ENCODE measurements around the gene SYNGR3. TPM values are rescaled to one million over a fixed set of nuclear protein-coding genes. Genes with fewer than 3 reads are reported as not detected.

SYNGR3 gene
- total and polyA plus RNA-seq, 5 donors from 2014 or later: 0.82 to 3.2 (median 1.4) TPM; not detected in 1

DNA sequence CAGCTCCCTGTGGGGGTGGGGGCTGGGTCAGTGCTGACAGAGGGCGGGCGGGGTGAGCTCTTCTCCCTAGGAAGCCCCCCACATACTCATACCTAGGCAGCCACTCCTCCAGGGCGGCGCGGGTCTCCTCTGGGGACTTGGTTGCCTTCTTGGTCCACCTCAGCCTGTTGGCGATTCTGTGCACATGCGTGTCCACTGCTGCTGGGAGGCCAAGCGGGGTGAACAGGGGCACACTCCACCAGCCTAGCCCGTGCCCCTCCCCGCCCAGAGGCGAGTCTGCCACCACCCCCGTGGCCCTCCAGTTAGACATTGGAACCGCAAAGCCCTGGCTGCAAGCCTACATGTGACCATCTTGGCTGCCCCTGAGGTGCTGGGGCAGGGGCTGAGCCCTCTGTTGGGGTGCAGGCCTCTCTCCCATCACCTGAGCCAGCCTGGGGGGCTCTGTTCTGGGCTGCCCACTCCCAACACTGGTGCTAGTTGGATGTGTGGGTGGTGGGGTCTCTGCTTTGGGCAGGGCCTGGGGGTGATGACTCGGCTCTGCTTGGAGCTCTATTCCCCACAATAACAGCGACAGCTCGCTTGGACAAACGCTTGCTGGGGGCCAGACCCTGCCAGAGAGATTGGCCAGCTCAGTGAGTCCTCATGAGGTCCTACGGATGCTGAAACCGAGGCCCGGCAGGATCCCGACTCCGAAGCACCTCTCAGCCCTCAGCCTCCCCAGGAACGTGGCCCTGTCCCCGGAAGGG is 50.4 kb downstream of the SYNGR3 start:
- H3K27me3 ChIP-seq (ENCODE audit: control insufficient read depth, insufficient read depth, low read length): no peaks in the 10 kb centered on the region
- no peaks in the 10 kb centered on the region for H3K36me3 Mint-ChIP-seq
- H3K36me3 ChIP-seq (ENCODE audit: control insufficient read depth, insufficient read depth, low read length): no peaks in the 10 kb centered on the region

DNA sequence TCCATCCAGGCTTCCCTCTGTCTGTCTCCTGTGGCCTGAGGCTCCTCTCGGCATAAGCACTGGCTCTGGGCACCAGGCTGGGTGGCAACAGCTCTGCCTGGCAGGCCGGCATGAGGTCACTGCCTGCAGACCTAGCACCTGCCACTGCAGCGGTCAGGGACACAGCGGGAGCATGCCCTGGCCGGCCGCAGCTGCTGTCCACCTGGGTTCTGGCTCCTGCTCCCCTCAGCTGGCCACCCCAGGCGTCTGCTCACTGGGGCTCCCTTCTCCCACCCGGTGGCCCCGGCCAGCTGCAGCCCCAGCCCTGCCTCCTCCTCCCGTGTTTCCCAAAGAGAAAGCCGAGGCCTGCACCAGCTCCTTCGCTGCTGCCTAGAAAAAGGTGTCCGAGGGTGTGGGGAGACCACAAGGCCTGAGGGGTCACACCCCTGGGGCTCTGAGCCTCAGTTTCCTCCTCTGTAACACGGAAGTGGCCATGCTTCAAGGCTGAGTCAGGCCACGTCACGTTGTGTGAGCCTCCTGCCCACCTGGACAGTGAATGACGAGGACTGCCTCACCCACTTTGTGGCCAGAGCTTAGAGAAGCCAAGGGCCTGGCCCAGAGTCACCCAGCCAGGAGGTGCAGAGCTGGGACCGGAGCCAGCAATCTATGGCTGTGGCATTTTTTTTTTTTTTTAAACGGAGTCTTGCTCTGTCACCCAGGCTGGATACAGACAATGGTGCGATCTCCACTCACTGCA is 51.2 kb downstream of the SYNGR3 start:
- no peaks in the 10 kb centered on the region for H3K27me3 Mint-ChIP-seq
- H3K36me3 Mint-ChIP-seq: no peaks in the 10 kb centered on the region
- Histone ChIP-seq H3K9me3 (ENCODE audit: control insufficient read depth in 2 of 2, low read length in 2 of 2) (no peaks in the 10 kb centered on the region), H3K27ac (ENCODE audit: insufficient read depth, low read length, poor library complexity, severe bottlenecking) (no peak overlapping the region), H3K27me3 (ENCODE audit: control insufficient read depth, insufficient read depth, low read length) (no peaks in the 10 kb centered on the region), H3K36me3 (ENCODE audit: control insufficient read depth, insufficient read depth, low read length) (no peaks in the 10 kb centered on the region), H3K4me1 (ENCODE audit: control insufficient read depth, insufficient read depth, low read length, poor library complexity, severe bottlenecking) (no peaks in the 10 kb centered on the region), H3K4me3 (ENCODE audit: low read depth, low read length) (no peak overlapping the region)
- ATAC-seq (ENCODE audit: low read depth in 2 of 2) (no peak), DNase-seq (no peak)
- no peak overlapping the region for H3K4me3 Mint-ChIP-seq
- no peak overlapping the region for H3K27ac Mint-ChIP-seq
- H3K4me1 Mint-ChIP-seq: peaks cover 0 to 2% (median 0%) of the 10 kb centered on the region in 4 donors
- no peaks in the 10 kb centered on the region for H3K9me3 Mint-ChIP-seq

More for the DNA sequence above, 50.4 kb downstream of the SYNGR3 start:
- Histone ChIP-seq H3K4me3 (ENCODE audit: low read depth, low read length) (no peak overlapping the region), H3K9me3 (ENCODE audit: control insufficient read depth in 2 of 2, low read length in 2 of 2) (no peaks in the 10 kb centered on the region), H3K27ac (ENCODE audit: insufficient read depth, low read length, poor library complexity, severe bottlenecking) (no peak overlapping the region), H3K4me1 (ENCODE audit: control insufficient read depth, insufficient read depth, low read length, poor library complexity, severe bottlenecking) (no peaks in the 10 kb centered on the region)
- Mint-ChIP-seq H3K4me3 (no peak overlapping the region), H3K4me1 (no peaks in the 10 kb centered on the region), H3K9me3 (no peaks in the 10 kb centered on the region), H3K27ac (no peak overlapping the region), H3K27me3 (no peaks in the 10 kb centered on the region)
- DNase-seq (no peak), ATAC-seq (ENCODE audit: low read depth in 2 of 2) (no peak)

DNA sequence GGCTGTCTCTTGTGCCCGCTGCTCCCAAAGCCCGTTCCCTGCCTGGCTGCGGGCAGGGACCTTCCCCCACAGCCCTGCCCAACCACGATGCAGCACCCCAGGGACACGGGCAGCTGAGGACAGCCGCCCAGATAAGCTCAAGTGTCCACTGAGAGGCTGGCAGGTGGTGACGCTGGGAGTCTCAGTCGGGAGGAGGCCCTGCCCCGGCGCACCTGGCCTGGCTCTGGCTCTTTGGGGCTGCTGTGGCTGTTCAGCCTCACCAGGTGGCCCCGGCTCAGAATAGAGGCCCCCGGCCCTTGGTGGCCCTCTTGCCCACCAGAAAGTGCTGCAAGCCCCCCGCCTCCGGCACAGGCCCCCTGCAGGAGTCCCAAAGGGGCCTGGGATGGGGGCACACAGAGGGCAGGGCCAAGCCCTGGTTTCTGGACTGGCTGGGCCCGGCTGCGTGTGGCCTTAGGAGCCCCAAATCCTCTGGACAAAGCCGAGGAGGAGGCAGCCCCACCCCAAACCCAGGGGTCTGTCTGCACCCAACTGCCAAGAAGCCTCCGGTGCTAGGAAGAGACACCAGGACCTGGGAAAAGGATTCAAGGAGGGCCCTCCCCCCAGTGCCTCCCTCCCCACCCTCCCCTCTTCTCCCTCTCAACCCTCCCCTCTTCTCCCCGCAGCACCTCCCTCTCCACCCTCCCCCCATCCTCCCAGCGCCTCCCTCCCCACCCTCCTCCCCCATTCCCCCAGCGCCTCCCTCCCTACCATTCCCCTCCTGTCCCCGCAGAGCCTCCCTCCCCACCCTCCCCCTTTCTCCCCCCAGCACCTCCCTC is 52.6 kb downstream of the SYNGR3 start:
- DNase-seq (no peak), ATAC-seq (ENCODE audit: low read depth in 2 of 2) (no peak)
- H3K36me3 ChIP-seq (ENCODE audit: control insufficient read depth, insufficient read depth, low read length): no peaks in the 10 kb centered on the region
- no peak overlapping the region for H3K4me3 ChIP-seq (ENCODE audit: low read depth, low read length)
- no peaks in the 10 kb centered on the region for H3K27me3 Mint-ChIP-seq
- H3K4me3 Mint-ChIP-seq: no peak overlapping the region
- no peak overlapping the region for H3K27ac ChIP-seq (ENCODE audit: insufficient read depth, low read length, poor library complexity, severe bottlenecking)
- no peaks in the 10 kb centered on the region for H3K36me3 Mint-ChIP-seq
- H3K4me1 ChIP-seq (ENCODE audit: control insufficient read depth, insufficient read depth, low read length, poor library complexity, severe bottlenecking): peaks cover 8% of the 10 kb centered on the region
- no peaks in the 10 kb centered on the region for H3K9me3 Mint-ChIP-seq
- H3K4me1 Mint-ChIP-seq: peaks cover 0 to 9% (median 4%) of the 10 kb centered on the region in 4 donors
- H3K27me3 ChIP-seq (ENCODE audit: control insufficient read depth, insufficient read depth, low read length): no peaks in the 10 kb centered on the region
- no peak overlapping the region for H3K27ac Mint-ChIP-seq
- no peaks in the 10 kb centered on the region for H3K9me3 ChIP-seq (ENCODE audit: control insufficient read depth in 2 of 2, low read length in 2 of 2)

DNA sequence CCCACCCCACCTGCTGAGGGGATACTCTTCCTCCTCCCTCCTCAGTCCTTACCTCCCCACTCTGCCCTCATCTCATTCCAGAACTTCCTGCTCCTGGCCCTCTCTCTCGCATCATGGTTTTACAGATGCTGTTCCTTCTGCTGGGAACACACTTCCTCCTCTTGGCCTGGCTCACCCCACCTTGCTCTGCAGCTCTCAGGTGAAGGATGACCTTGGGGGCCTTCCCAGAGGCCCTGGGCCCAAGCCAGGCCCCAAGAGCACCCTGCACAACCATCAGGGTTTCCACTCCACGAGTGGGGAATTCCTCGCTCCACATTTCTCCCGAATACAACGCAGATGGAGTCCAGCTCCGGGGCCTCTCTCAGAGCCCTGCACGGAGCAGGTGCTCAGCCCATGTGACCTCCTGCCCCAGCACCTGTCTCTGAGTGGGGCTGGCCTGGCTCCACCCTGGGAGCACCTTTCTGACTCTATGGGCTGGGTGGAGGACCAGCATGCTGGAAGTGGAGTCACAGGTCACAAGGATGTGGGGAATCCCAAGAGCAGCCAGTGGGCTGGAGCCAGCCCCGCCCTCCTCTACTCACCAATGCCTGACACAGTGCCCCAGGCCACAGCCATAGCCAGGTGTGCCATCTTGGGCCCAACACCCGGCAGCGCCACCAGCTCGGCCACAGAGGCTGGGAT is 53.4 kb downstream of the SYNGR3 start:
- ATAC-seq (ENCODE audit: low read depth in 2 of 2) (no peak), DNase-seq (no peak)
- Mint-ChIP-seq H3K27ac (no peak overlapping the region), H3K9me3 (no peaks in the 10 kb centered on the region), H3K4me1 (peaks cover 0 to 10% (median 4%) of the 10 kb centered on the region in 4 donors), H3K27me3 (no peaks in the 10 kb centered on the region), H3K4me3 (no peak overlapping the region), H3K36me3 (no peaks in the 10 kb centered on the region)
- no peaks in the 10 kb centered on the region for H3K9me3 ChIP-seq (ENCODE audit: control insufficient read depth in 2 of 2, low read length in 2 of 2)
- H3K4me1 ChIP-seq (ENCODE audit: control insufficient read depth, insufficient read depth, low read length, poor library complexity, severe bottlenecking): peaks cover 10% of the 10 kb centered on the region
- no peaks in the 10 kb centered on the region for H3K27me3 ChIP-seq (ENCODE audit: control insufficient read depth, insufficient read depth, low read length)
- no peaks in the 10 kb centered on the region for H3K36me3 ChIP-seq (ENCODE audit: control insufficient read depth, insufficient read depth, low read length)
- no peak overlapping the region for H3K27ac ChIP-seq (ENCODE audit: insufficient read depth, low read length, poor library complexity, severe bottlenecking)
- no peak overlapping the region for H3K4me3 ChIP-seq (ENCODE audit: low read depth, low read length)

Other genes with a start within 250 kb of the SYNGR3 start
Only the 30 nearest of the 32 such genes appear.
- gene NME3, start 218.4 kb upstream of the SYNGR3 start, total RNA-seq: 45.1 TPM
- gene NME3, start 218.4 kb upstream of the SYNGR3 start, polyA plus RNA-seq: 100 to 1,000 TPM in 1 of 4 donors, 10 to 100 TPM in 3; 63.8 to 101 (median 75.0) TPM
- gene EME2, start 217.2 kb upstream of the SYNGR3 start, total RNA-seq: 19.0 TPM
- gene EME2, start 217.2 kb upstream of the SYNGR3 start, polyA plus RNA-seq: 1 to 10 TPM in 1 of 4 donors, under 1 TPM in 3; 0.57 to 1.1 (median 0.64) TPM
- gene MRPS34, start 216.8 kb upstream of the SYNGR3 start, total RNA-seq: 46.5 TPM
- 100 to 1,000 TPM; 143 to 176 (median 155) TPM for gene MRPS34, start 216.8 kb upstream of the SYNGR3 start, polyA plus RNA-seq
- 85.2 TPM for gene SPSB3, start 207.4 kb upstream of the SYNGR3 start, total RNA-seq
- 10 to 100 TPM; 61.1 to 72.3 (median 70.8) TPM for gene SPSB3, start 207.4 kb upstream of the SYNGR3 start, polyA plus RNA-seq
- gene NUBP2, start 207.0 kb upstream of the SYNGR3 start, total RNA-seq: 41.6 TPM
- 100 to 1,000 TPM in 1 of 4 donors, 10 to 100 TPM in 3; 88.8 to 104 (median 96.6) TPM for gene NUBP2, start 207.0 kb upstream of the SYNGR3 start, polyA plus RNA-seq
- 0.84 TPM for gene IGFALS, start 196.3 kb upstream of the SYNGR3 start, total RNA-seq
- gene IGFALS, start 196.3 kb upstream of the SYNGR3 start, polyA plus RNA-seq: under 1 TPM in 1 of 4 donors, not detected in 3; 0.24 TPM
- gene HAGH, start 163.1 kb upstream of the SYNGR3 start, total RNA-seq: 36.1 TPM
- gene HAGH, start 163.1 kb upstream of the SYNGR3 start, polyA plus RNA-seq: 10 to 100 TPM; 42.1 to 69.1 (median 48.9) TPM
- 4.5 TPM for gene FAHD1, start 162.8 kb upstream of the SYNGR3 start, total RNA-seq
- 10 to 100 TPM; 16.3 to 25.8 (median 22.4) TPM for gene FAHD1, start 162.8 kb upstream of the SYNGR3 start, polyA plus RNA-seq
- not detected for gene MEIOB, start 117.8 kb upstream of the SYNGR3 start, total RNA-seq
- gene MEIOB, start 117.8 kb upstream of the SYNGR3 start, polyA plus RNA-seq: not detected
- not detected for gene HS3ST6, start 71.6 kb upstream of the SYNGR3 start, total RNA-seq
- not detected for gene HS3ST6, start 71.6 kb upstream of the SYNGR3 start, polyA plus RNA-seq
- 8.3 TPM for gene MSRB1, start 46.8 kb upstream of the SYNGR3 start, total RNA-seq
- gene MSRB1, start 46.8 kb upstream of the SYNGR3 start, polyA plus RNA-seq: 10 to 100 TPM; 25.0 to 50.9 (median 32.8) TPM
- gene RPL3L, start 35.3 kb upstream of the SYNGR3 start, total RNA-seq: not detected
- gene RPL3L, start 35.3 kb upstream of the SYNGR3 start, polyA plus RNA-seq: not detected
- 65.1 TPM for gene NDUFB10, start 30.4 kb upstream of the SYNGR3 start, total RNA-seq
- gene NDUFB10, start 30.4 kb upstream of the SYNGR3 start, polyA plus RNA-seq: 100 to 1,000 TPM; 192 to 288 (median 204) TPM
- gene RPS2, start 25.1 kb upstream of the SYNGR3 start, total RNA-seq: 2,223 TPM
- gene RPS2, start 25.1 kb upstream of the SYNGR3 start, polyA plus RNA-seq: 1,000 to 10,000 TPM; 4,615 to 6,441 (median 5,598) TPM
- not detected for gene RNF151, start 23.1 kb upstream of the SYNGR3 start, total RNA-seq
- not detected for gene RNF151, start 23.1 kb upstream of the SYNGR3 start, polyA plus RNA-seq
- 25.3 TPM for gene TBL3, start 17.9 kb upstream of the SYNGR3 start, total RNA-seq
- 10 to 100 TPM; 48.0 to 60.0 (median 53.9) TPM for gene TBL3, start 17.9 kb upstream of the SYNGR3 start, polyA plus RNA-seq
- 0.47 TPM for gene NOXO1, start 8.5 kb upstream of the SYNGR3 start, total RNA-seq
- under 1 TPM in 2 of 4 donors, not detected in 2; 0.16 to 0.35 TPM for gene NOXO1, start 8.5 kb upstream of the SYNGR3 start, polyA plus RNA-seq
- gene GFER, start 5.8 kb upstream of the SYNGR3 start, total RNA-seq: 18.4 TPM
- gene GFER, start 5.8 kb upstream of the SYNGR3 start, polyA plus RNA-seq: 10 to 100 TPM; 30.5 to 45.5 (median 36.5) TPM
- gene ZNF598, start 19.9 kb downstream of the SYNGR3 start, total RNA-seq: 48.2 TPM
- gene ZNF598, start 19.9 kb downstream of the SYNGR3 start, polyA plus RNA-seq: 1 to 10 TPM; 1.8 to 3.1 (median 2.9) TPM
- not detected for gene NPW, start 29.8 kb downstream of the SYNGR3 start, total RNA-seq
- gene NPW, start 29.8 kb downstream of the SYNGR3 start, polyA plus RNA-seq: not detected
- 1.5 TPM for gene NHERF2, start 36.9 kb downstream of the SYNGR3 start, total RNA-seq
- gene NHERF2, start 36.9 kb downstream of the SYNGR3 start, polyA plus RNA-seq: under 1 TPM; 0.09 to 0.86 (median 0.21) TPM
- gene NTHL1, start 57.9 kb downstream of the SYNGR3 start, total RNA-seq: 15.0 TPM
- 10 to 100 TPM; 24.7 to 52.7 (median 38.4) TPM for gene NTHL1, start 57.9 kb downstream of the SYNGR3 start, polyA plus RNA-seq
- gene TSC2, start 58.0 kb downstream of the SYNGR3 start, total RNA-seq: 133 TPM
- 10 to 100 TPM; 22.7 to 26.6 (median 26.4) TPM for gene TSC2, start 58.0 kb downstream of the SYNGR3 start, polyA plus RNA-seq
- gene PKD1, start 145.9 kb downstream of the SYNGR3 start, total RNA-seq: 86.1 TPM
- 1 to 10 TPM; 1.4 to 4.4 (median 2.6) TPM for gene PKD1, start 145.9 kb downstream of the SYNGR3 start, polyA plus RNA-seq
- not detected for gene RAB26, start 158.7 kb downstream of the SYNGR3 start, total RNA-seq
- 1 to 10 TPM in 2 of 4 donors, under 1 TPM in 2; 0.38 to 1.2 (median 0.93) TPM for gene RAB26, start 158.7 kb downstream of the SYNGR3 start, polyA plus RNA-seq
- 33.4 TPM for gene TRAF7, start 165.8 kb downstream of the SYNGR3 start, total RNA-seq
- gene TRAF7, start 165.8 kb downstream of the SYNGR3 start, polyA plus RNA-seq: 1 to 10 TPM; 4.0 to 7.3 (median 4.8) TPM
- not detected for gene CASKIN1, start 206.6 kb downstream of the SYNGR3 start, total RNA-seq
- gene CASKIN1, start 206.6 kb downstream of the SYNGR3 start, polyA plus RNA-seq: not detected
- gene MLST8, start 215.5 kb downstream of the SYNGR3 start, total RNA-seq: 23.5 TPM
- 10 to 100 TPM; 20.9 to 31.1 (median 24.3) TPM for gene MLST8, start 215.5 kb downstream of the SYNGR3 start, polyA plus RNA-seq
- 10.9 TPM for gene BRICD5, start 220.9 kb downstream of the SYNGR3 start, total RNA-seq
- under 1 TPM in 2 of 4 donors, not detected in 2; 0.08 to 0.33 TPM for gene BRICD5, start 220.9 kb downstream of the SYNGR3 start, polyA plus RNA-seq
- gene PGP, start 224.9 kb downstream of the SYNGR3 start, total RNA-seq: 14.2 TPM
- 10 to 100 TPM in 2 of 4 donors, 1 to 10 TPM in 2; 6.1 to 13.4 (median 8.8) TPM for gene PGP, start 224.9 kb downstream of the SYNGR3 start, polyA plus RNA-seq

Data from CD4-positive, CD25-positive, alpha-beta regulatory T cell (primary cell).